CD8-positive, alpha-beta memory T cell (primary cell): ENCODE data around the gene HSD17B8. TPM values are rescaled to one million over a fixed set of nuclear protein-coding genes. Genes with fewer than 3 reads are reported as not detected.
A peak's percentile ranks its signal among the peaks of the same experiment; 100 is the strongest.

Experiments
- CTCF ChIA-PET: fragments of 350-600 bp; sonication (Branson Sonifier 250); formaldehyde crosslinking; loops from one replicate; lab custom pipeline; 2021; ENCODE audit warnings: antibody characterized with exemption; lab: Charles Lee
- POLR2A ChIA-PET: fragments of 350-600 bp; sonication (Branson Sonifier 250); formaldehyde crosslinking; loops from one replicate; lab custom pipeline; 2021; ENCODE audit warnings: antibody characterized with exemption; lab: Charles Lee
- DNase-seq, 5 donors: peaks; one replicate each; pipeline versions ENCODE4 v3.0.0 to v3.0.0-alpha.2; 2020 to 2022; ENCODE audit warnings: mixed read lengths in 1 of 5
- H3K27ac ChIP-seq: one replicate; pipeline ENCODE4 v1.7.0; 2013; ENCODE audit warnings: low read depth, mild to moderate bottlenecking, low read length, moderate library complexity
- H3K27me3 ChIP-seq: 2 replicates; pipeline ENCODE4 v1.7.0; 2013; ENCODE audit warnings: low read length, mild to moderate bottlenecking; ENCODE audit not compliant: insufficient read depth, poor library complexity, severe bottlenecking
- H3K36me3 ChIP-seq: 2 replicates; pipeline ENCODE4 v1.7.0; 2013; ENCODE audit warnings: mild to moderate bottlenecking, low read length, moderate library complexity; ENCODE audit not compliant: insufficient read depth
- H3K4me1 ChIP-seq: 2 replicates; pipeline ENCODE4 v1.7.0; 2013; ENCODE audit warnings: mild to moderate bottlenecking, low read length, moderate library complexity; ENCODE audit not compliant: insufficient read depth
- H3K4me3 ChIP-seq: 2 replicates; pipeline ENCODE4 v1.7.0; 2013; ENCODE audit warnings: mild to moderate bottlenecking, low read length
- H3K9me3 ChIP-seq: 2 replicates; pipeline ENCODE4 v1.7.0; 2013; ENCODE audit warnings: mild to moderate bottlenecking, low read length
- H3K27ac Mint-ChIP-seq, 8 donors: one replicate each; pipeline ENCODE4 v1.8.0; 2020 to 2021; ENCODE audit warnings: mixed read lengths in 8 of 8, mild to moderate bottlenecking in 6 of 8, inconsistent platforms in 3 of 8, moderate library complexity in 3 of 8
- H3K27me3 Mint-ChIP-seq, 2 donors: one replicate each; pipeline ENCODE4 v1.8.0; 2020 to 2021; ENCODE audit warnings: mixed read lengths in 2 of 2, mild to moderate bottlenecking in 1 of 2, moderate library complexity in 1 of 2
- H3K36me3 Mint-ChIP-seq, 3 donors: one replicate each; pipeline ENCODE4 v1.8.0; 2020 to 2021; ENCODE audit warnings: mixed read lengths in 3 of 3, inconsistent platforms in 1 of 3, mild to moderate bottlenecking in 1 of 3
- H3K4me1 Mint-ChIP-seq, 3 donors: one replicate each; pipeline ENCODE4 v1.8.0; 2020 to 2021; ENCODE audit warnings: mixed read lengths in 3 of 3, inconsistent platforms in 1 of 3, mild to moderate bottlenecking in 1 of 3
- H3K4me3 Mint-ChIP-seq, 7 donors: one replicate each; pipeline ENCODE4 v1.8.0; 2020 to 2021; ENCODE audit warnings: mixed read lengths in 7 of 7, mild to moderate bottlenecking in 6 of 7, moderate library complexity in 4 of 7, inconsistent platforms in 2 of 7
- H3K9me3 Mint-ChIP-seq, 5 donors: one replicate each; pipeline ENCODE4 v1.8.0; 2020 to 2022; ENCODE audit warnings: mixed read lengths in 5 of 5, mild to moderate bottlenecking in 3 of 5, moderate library complexity in 2 of 5, inconsistent platforms in 1 of 5
- polyA plus RNA-seq: library from polyadenylated mRNA; unstranded; fragments of 300-500 nt; fragmentation: Illumina TruSeq; gene quantifications from one replicate; pipeline ENCODE4 v1.2.3, GENCODE V29; 2021
- total RNA-seq, 2 experiments: library from RNA; stranded (reverse); gene quantifications; one replicate each; pipeline ENCODE4 v1.2.3, GENCODE V29; 2021

Gene HSD17B8
- total and polyA plus RNA-seq, 3 experiments from 2014 or later: 21.3 to 50.7 (median 23.5) TPM

DNA sequence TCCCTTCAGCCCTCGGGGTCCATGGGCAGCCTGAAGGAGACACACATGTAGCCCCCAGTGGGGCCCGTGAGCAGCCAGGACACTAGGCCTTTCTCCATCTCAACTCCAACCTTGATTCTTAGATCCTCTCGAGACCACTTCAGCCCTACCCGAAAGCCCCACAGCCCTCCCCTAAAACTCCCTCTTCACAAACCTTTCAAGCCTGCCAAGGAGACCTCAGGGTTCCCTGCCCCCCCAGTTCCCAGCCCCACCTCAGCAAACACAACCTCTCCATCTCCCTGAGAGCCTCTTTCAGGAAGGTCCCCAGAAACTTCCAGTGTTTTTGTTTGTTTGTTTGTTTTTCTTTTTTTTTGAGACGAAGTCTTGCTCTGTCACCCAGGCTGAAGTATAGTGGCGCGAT is 23.3 kb upstream of the HSD17B8 start:
- Mint-ChIP-seq H3K9me3 (peaks cover 8 to 17% (median 9%) of the 10 kb centered on the region in 5 donors), H3K27me3 (peaks cover 2 to 11% of the 10 kb centered on the region in 2 donors), H3K27ac (peak overlapping the region in 1 of 8 donors; percentile 40), H3K4me1 (peaks cover 21 to 23% (median 22%) of the 10 kb centered on the region in 3 donors), H3K36me3 (peaks cover 0 to 29% (median 7%) of the 10 kb centered on the region in 3 donors), H3K4me3 (no peak overlapping the region)
- H3K4me1 ChIP-seq: peaks cover 21% of the 10 kb centered on the region
- POLR2A ChIA-PET: no interaction called here
- H3K27ac ChIP-seq: no peak overlapping the region
- no peaks in the 10 kb centered on the region for H3K9me3 ChIP-seq
- no peaks in the 10 kb centered on the region for H3K27me3 ChIP-seq
- CTCF ChIA-PET: no interaction called here
- H3K4me3 ChIP-seq: no peak overlapping the region
- no peaks in the 10 kb centered on the region for H3K36me3 ChIP-seq
- DNase-seq: no peak

DNA sequence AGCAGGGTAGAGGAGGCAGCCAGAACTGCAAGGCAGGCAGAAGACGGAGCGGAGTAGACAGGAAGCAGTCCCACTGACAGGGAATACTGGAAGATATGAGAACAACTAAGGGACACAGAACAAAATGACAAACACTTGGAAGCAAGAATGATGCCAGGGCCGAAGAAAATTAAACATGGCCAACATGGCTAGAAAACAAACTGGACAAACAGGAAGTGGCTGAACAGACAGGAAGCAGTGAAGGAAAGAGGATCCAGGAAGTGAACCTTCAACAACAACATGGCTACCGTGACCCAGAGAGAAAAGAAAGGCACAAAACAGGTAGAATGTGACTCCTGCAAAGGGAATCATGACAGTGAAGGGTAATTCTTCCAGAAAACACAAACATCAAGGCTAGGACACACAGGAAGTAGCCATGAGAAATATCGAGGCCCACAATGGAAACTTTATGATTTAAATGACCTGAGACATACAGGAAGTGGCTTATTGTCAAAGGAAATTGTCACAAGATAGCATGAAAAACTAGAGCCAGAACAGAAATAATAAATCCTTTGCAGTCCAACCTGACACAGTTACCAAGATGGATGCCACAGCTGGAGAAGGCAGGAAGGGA is 21.3 kb upstream of the HSD17B8 start:
- POLR2A ChIA-PET: interaction anchor here (0.9 kb wide), 1 partner anchor 22 kb away, joined by 4 read pairs; no protein-coding TSS in a partner anchor
- CTCF ChIA-PET: interaction anchor here (0.7 to 1.4 kb wide), 4 partner anchors 8 to 65 kb away, joined by 3 to 7 read pairs (median 4); no protein-coding TSS in a partner anchor
- H3K27ac Mint-ChIP-seq: peak overlapping the region in 7 of 8 donors; percentile 45 to 96 (median 88)
- peaks cover 0 to 40% (median 7%) of the 10 kb centered on the region in 3 donors for H3K36me3 Mint-ChIP-seq
- Histone ChIP-seq H3K4me1 (peaks cover 21% of the 10 kb centered on the region), H3K36me3 (no peaks in the 10 kb centered on the region), H3K4me3 (peak overlapping the region; percentile 28), H3K9me3 (no peaks in the 10 kb centered on the region), H3K27me3 (no peaks in the 10 kb centered on the region), H3K27ac (no peak overlapping the region)
- peaks cover 8 to 17% (median 9%) of the 10 kb centered on the region in 5 donors for H3K9me3 Mint-ChIP-seq
- H3K4me1 Mint-ChIP-seq: peaks cover 21 to 23% (median 22%) of the 10 kb centered on the region in 3 donors
- peaks cover 13 to 23% of the 10 kb centered on the region in 2 donors for H3K27me3 Mint-ChIP-seq
- peak in 1 of 5 donors; percentile 39 for DNase-seq
- peak overlapping the region in 6 of 7 donors; percentile 48 to 84 (median 67) for H3K4me3 Mint-ChIP-seq

DNA sequence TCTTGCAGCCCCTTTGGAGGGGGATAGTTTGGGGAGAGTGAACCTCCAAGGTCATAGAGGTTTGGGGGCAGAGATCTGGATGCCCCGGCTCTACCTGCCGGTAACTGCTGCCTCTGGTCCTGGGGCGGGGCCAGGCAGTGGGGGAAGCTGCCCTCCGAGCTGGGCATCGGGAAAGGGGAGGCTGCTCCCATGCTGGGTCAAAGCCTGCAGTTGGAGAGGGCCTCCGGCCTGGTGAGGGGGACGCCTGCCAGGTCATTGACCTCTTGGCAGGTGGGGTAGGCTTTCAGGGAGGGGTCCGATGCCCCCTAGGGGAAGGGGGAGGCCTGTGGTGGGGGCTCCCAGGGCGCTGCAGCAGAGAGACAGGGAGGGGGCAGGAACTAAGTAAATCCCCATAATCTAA is 19.3 kb upstream of the HSD17B8 start:
- peaks cover 0 to 41% (median 9%) of the 10 kb centered on the region in 3 donors for H3K36me3 Mint-ChIP-seq
- no peak for DNase-seq
- Histone ChIP-seq H3K4me1 (peaks cover 21% of the 10 kb centered on the region), H3K9me3 (no peaks in the 10 kb centered on the region), H3K27me3 (peaks cover 4% of the 10 kb centered on the region), H3K4me3 (no peak overlapping the region), H3K27ac (no peak overlapping the region), H3K36me3 (no peaks in the 10 kb centered on the region)
- peaks cover 17 to 35% of the 10 kb centered on the region in 2 donors for H3K27me3 Mint-ChIP-seq
- CTCF ChIA-PET: no interaction called here
- H3K27ac Mint-ChIP-seq: no peak overlapping the region
- H3K4me1 Mint-ChIP-seq: peaks cover 21 to 23% (median 22%) of the 10 kb centered on the region in 3 donors
- H3K9me3 Mint-ChIP-seq: peaks cover 8 to 17% (median 9%) of the 10 kb centered on the region in 5 donors
- POLR2A ChIA-PET: no interaction called here
- peak overlapping the region in 1 of 7 donors; percentile 54 for H3K4me3 Mint-ChIP-seq

DNA sequence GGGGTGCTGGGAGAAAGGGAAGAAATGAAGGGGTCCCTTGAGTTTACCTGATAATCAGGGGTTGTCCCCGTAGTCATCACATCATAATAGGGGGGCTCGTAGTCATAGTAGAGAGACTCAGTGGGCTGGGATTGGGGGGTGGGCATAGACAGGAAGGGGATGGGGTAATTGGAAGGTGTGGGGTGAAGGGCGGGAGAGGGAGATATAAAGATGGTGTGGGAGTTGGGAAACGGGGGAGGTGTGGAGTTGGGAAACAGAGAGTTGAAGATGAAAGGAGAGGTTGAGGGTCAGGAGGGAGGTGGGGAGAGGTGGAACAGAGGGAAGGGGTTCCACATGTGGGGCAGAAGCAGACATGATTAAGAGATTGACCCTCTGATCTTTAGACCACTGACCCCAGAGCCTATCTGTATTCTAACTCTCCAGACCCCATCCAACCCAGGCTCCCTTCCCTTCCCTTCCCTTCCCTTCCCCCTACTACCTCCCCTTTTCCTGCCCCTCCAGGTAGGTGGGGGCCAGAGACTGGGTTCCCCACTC is 18.7 kb upstream of the HSD17B8 start:
- Histone ChIP-seq H3K27me3 (peaks cover 4% of the 10 kb centered on the region), H3K36me3 (no peaks in the 10 kb centered on the region), H3K4me3 (no peak overlapping the region), H3K4me1 (peaks cover 21% of the 10 kb centered on the region), H3K9me3 (no peaks in the 10 kb centered on the region), H3K27ac (no peak overlapping the region)
- Mint-ChIP-seq H3K36me3 (peaks cover 0 to 40% (median 9%) of the 10 kb centered on the region in 3 donors), H3K4me3 (no peak overlapping the region), H3K27ac (no peak overlapping the region), H3K9me3 (peaks cover 8 to 17% (median 9%) of the 10 kb centered on the region in 5 donors), H3K27me3 (peaks cover 20 to 41% of the 10 kb centered on the region in 2 donors), H3K4me1 (peaks cover 21 to 23% (median 22%) of the 10 kb centered on the region in 3 donors)
- DNase-seq: no peak
- ChIA-PET CTCF (no interaction called here), POLR2A (no interaction called here)

DNA sequence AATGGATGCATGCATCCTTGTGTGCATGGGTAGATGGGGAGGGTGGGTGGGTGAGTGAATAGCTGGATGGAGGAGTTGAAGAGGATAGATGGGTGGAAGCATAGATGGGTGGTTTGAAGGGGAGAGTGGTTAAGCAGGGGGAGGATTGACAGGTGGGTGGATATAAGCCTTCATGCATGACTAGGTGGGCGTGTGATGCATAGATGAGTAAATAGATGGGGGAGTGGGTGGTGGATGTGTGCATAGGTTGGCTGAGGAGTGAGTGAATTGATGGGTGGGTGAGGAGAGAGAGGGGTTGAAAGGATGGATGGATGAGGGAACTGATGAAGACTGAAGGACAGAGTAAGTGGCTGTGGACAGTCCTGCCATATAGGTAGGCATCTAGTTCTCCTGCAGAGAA is 16.6 kb upstream of the HSD17B8 start:
- H3K36me3 ChIP-seq: no peaks in the 10 kb centered on the region
- Mint-ChIP-seq H3K36me3 (peaks cover under 1 to 41% (median 7%) of the 10 kb centered on the region in 3 donors), H3K4me1 (peaks cover 28 to 32% (median 28%) of the 10 kb centered on the region in 3 donors), H3K4me3 (no peak overlapping the region), H3K27ac (no peak overlapping the region), H3K27me3 (peaks cover 24 to 51% of the 10 kb centered on the region in 2 donors), H3K9me3 (peaks cover 6 to 11% (median 8%) of the 10 kb centered on the region in 5 donors)
- CTCF ChIA-PET: no interaction called here
- H3K9me3 ChIP-seq: no peaks in the 10 kb centered on the region
- H3K4me1 ChIP-seq: peaks cover 30% of the 10 kb centered on the region
- POLR2A ChIA-PET: no interaction called here
- H3K4me3 ChIP-seq: no peak overlapping the region
- DNase-seq: no peak
- H3K27me3 ChIP-seq: peaks cover 16% of the 10 kb centered on the region
- no peak overlapping the region for H3K27ac ChIP-seq

DNA sequence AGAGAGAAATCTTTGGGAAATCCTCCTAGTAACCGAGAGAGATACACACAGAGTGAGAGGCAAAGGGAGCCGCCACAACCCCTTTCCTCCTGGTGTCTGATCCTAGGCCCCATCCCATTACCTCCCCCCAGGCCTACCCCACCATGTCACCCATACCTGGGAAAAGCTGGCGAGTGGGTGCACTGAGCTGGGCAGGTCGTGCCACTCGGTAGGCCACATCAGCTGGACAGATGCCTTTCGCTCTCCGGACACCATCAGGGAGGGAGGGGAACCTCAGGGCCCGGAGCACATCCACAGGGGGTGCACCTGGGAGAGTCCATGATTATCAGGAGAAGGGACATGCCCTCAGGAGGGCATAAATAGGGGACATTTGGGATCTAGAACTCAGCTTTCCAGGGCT is 15.3 kb upstream of the HSD17B8 start:
- ChIA-PET POLR2A (no interaction called here), CTCF (interaction anchor here (0.7 to 1.2 kb wide), 2 partner anchors 10 to 39 kb away, joined by 3 read pairs; no protein-coding TSS in a partner anchor)
- H3K36me3 Mint-ChIP-seq: peaks cover 3 to 29% (median 6%) of the 10 kb centered on the region in 3 donors
- Histone ChIP-seq H3K4me3 (no peak overlapping the region), H3K9me3 (no peaks in the 10 kb centered on the region), H3K4me1 (peaks cover 19% of the 10 kb centered on the region), H3K27me3 (peaks cover 16% of the 10 kb centered on the region), H3K27ac (no peak overlapping the region), H3K36me3 (no peaks in the 10 kb centered on the region)
- H3K4me3 Mint-ChIP-seq: no peak overlapping the region
- H3K9me3 Mint-ChIP-seq: no peaks in the 10 kb centered on the region
- peaks cover 26 to 51% of the 10 kb centered on the region in 2 donors for H3K27me3 Mint-ChIP-seq
- H3K27ac Mint-ChIP-seq: peak overlapping the region in 1 of 8 donors; percentile 47
- no peak for DNase-seq
- H3K4me1 Mint-ChIP-seq: peaks cover 17 to 24% (median 17%) of the 10 kb centered on the region in 3 donors

DNA sequence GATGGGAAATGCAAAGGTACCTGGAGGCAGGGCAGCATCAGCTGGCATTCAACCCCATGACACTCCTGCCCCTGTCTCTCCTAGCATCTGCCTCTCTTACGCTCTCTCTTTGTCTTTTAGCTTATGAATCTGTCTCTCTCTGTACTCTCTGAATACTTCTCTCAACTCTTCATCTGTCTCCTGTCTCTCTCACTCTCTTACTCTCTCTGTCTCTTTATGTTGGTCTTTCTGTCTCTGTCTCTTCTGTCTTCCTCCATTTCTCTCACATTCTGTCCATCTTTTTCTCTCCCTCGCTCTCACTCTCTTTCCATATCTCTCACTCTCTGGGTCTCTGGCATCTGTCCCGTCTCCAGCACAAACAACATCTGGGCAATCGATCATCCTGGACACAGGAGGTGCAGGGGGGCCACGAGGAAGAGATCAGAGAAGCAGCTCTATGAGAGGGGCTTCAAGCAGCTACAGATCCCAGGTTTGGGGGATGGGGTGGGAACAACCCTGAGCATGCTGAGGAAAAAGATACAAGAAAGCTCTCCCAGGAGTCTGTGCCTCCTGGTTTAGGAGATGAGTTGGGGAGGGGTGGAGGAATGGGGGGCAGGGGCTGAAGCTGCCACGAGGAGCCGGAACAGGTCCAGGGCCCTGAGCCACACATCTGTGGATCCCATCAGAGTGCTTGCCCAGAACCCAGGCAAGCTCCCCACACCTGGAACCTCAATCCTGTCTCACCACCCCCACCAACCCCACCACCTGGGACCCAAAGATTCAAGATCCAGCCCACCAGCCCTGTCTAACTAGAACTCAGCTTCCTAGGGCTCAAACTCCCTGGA is 14.6 kb upstream of the HSD17B8 start:
- Histone ChIP-seq H3K4me1 (peaks cover 14% of the 10 kb centered on the region), H3K4me3 (no peak overlapping the region), H3K36me3 (peaks cover 2% of the 10 kb centered on the region), H3K9me3 (no peaks in the 10 kb centered on the region), H3K27me3 (peaks cover 16% of the 10 kb centered on the region), H3K27ac (no peak overlapping the region)
- H3K4me3 Mint-ChIP-seq: no peak overlapping the region
- POLR2A ChIA-PET: no interaction called here
- H3K36me3 Mint-ChIP-seq: peaks cover 3 to 22% (median 13%) of the 10 kb centered on the region in 3 donors
- peak overlapping the region in 2 of 8 donors; percentile 47 to 52 for H3K27ac Mint-ChIP-seq
- CTCF ChIA-PET: interaction anchor here (1.2 to 1.3 kb wide), 2 partner anchors 9 to 176 kb away, joined by 3 to 4 read pairs; no protein-coding TSS in a partner anchor
- H3K9me3 Mint-ChIP-seq: no peaks in the 10 kb centered on the region
- H3K4me1 Mint-ChIP-seq: peaks cover 11 to 23% (median 13%) of the 10 kb centered on the region in 3 donors
- H3K27me3 Mint-ChIP-seq: peaks cover 24 to 51% of the 10 kb centered on the region in 2 donors
- no peak for DNase-seq
